HG03039 (cell line): ENCODE measurements around the gene SF1.

ENCODE experiments used
- ATAC-seq: cut with Tn5 transposase; IDR thresholded peaks from one replicate; pipeline ENCODE4 v1.9.1; 2021; ENCODE audit warnings: mild to moderate bottlenecking, moderate library complexity; ENCODE audit not compliant: unreplicated experiment

Gene SF1

GRCh38 chr11:64762674-64763525, 15.4 kb downstream of the SF1 start:
- ATAC-seq: no peak

DNA sequence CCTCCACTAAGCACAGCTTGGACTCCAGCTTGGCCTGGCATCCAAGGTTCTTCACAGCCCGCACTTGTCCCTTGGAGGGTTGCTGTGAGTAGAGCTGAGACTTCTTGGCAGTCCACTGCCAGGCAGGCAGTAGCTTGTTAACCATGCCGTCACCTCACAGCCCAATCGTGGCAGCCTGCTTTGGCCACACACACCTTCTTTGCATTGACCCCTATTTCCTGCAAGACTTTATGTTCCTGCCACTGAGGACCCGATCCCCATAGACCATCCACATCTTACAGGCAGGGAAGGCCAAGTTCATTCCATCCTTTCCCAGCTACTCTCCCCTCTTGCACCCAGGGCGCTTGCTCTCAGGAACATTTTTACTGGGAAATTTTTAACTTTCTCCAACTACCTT, 16.1 kb downstream of the SF1 start:
- ATAC-seq: no peak

DNA sequence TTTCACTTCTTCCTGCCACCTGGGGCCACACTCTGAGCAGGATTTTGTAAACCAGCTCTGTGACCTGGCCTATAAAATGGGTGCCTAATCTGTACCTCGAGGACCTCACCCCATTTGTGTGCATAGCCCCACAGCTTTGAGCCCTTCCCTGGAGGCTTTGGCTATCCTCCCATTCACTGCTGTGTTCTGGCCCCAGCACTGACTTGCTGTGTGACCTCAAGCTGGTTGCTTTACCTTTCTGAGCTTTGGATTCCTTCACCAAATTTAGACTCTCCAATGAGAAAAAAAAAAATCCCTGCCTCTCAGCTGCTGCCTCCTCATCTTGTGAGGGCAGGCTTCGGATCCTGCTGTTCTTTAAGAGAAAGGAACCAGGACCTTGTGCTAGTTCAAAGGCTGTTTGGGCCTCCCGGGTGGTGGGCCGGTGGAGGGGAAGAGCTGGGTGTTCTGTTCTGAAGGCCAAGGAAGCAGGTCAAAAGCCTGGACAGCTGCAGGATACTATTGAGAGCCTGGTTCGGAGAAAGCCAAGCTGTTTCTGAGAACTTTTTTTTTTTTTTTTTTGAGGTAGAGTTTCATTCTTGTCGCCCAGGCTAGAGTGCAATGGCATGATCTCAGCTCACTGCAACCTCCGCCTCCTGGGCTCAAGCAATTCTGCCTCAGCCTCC, 17.5 kb downstream of the SF1 start:
- no peak for ATAC-seq

DNA sequence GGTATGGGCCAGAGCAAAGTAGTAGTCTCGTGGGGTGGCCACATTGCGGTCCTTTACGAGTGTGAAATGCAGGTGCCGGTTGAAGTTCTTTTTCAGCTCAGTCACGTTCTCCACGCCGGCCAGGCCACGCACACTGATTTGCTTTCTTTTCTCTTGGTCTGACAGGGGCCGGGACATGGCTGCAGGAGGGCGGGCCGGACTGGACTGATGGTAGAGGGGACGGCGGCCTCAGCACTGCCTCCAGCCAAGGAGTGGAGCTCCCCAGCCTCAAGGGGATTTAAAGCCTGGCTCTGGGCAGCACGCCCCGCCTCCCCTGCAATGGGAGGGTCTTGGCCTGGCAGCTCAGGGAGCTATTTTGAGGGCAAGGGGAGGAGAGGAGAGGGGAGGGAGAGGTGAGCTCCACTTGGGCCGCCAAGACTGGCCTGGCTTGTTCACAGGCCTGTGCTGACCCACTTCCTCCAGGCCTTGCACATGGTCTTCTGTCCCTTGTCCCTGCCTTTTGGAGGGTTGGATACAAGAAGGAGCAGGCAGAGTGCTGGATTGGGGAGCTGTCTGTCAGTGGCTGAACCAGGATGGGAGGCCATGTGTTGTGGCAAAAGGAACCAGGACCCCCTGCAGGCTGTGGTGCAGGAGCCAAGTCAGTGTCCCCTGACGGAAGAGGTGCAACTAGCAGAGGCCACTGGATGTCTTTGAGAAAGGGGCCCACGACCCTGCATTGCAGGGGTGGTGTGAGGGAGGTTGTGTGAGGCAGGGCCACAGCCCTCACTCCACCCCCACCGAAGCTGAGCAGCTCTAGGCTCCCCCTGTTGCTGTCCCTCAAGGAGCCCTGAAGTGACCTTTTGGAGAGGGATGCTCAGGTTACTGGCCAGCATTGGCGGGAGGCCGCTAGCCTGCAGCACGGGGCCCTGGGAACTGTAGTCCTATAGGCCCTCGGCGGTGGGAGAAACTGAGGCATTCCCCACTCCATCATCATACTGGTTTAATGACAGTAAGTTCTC, 18.3 kb downstream of the SF1 start, which contains the start of gene PYGM:
Gene PYGM, minus strand, starts transcription at position 253 of the 998 bp plus-strand sequence. Its CDS starts 76 bp downstream, at position 177.
- ATAC-seq: no peak

DNA sequence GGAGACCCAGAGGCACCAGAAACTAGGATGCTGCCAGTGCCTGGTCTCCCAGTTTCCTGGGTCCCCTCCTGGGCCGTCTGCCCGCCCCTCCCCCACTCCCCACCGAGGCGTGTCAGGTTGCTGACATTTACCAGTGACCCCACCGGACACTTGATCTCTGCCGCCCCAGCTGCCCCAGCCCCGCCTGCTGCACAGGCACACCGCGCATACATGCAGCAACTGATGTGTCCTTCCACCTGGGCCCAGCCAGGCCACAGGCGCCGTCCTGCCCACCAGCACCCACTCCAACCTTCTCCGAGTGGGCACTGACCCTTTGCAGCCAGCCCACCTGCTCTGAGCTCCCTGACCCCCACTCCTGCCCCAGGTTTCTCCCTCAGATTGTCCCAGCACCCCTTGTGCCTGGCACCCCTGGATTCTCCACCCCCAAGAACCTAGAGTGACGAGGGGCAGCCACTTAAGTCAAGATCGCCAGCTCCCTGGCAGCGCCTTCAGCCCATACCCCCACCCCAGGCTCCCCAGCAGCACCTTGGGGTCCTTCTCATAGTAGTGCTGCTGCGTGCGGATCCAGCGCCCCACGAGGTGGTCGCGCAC, 19.1 kb downstream of the SF1 start:
- no peak for ATAC-seq

- no peak for ATAC-seq
Observed at GRCh38 chr11:64758330-64759079, 19.8 kb downstream of the SF1 start.

DNA sequence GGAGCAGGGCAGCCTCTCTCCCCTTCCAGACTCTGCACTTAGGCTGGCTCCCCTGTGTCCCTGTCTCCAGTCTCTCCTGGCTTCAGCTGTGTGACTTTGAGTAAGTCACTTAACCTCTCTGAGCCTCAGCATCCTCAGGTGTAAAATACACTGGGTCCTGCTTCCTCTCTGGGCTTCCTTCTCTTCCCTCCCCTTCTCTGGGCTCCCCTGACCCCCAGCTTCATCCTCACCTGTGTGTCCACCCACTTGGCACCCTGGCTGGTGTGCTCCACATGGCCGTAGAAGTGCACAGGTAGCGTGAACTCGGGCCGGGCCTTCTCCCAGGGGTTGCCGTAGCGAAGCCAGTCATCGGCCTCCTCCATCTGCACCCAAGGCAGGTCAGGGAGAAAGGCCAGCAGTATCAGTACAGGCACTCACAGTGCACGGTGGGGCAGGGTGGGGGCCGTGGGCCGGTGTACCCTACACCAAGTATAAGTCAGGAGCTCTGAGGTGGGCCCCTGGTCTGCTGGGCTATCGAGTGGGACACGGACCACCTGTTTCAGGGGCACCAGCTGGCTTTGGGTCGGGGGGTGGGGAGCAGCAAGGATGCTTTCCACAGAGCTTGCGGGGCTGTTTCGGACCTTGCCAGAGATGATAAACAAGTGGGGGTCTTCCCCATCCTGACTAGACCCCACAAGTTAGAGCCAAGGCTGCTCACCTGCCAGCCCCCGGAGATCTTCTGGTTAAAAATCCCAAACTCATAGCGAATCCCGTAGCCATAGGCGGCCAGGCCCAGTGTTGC, 20.6 kb downstream of the SF1 start:
- ATAC-seq: no peak

DNA sequence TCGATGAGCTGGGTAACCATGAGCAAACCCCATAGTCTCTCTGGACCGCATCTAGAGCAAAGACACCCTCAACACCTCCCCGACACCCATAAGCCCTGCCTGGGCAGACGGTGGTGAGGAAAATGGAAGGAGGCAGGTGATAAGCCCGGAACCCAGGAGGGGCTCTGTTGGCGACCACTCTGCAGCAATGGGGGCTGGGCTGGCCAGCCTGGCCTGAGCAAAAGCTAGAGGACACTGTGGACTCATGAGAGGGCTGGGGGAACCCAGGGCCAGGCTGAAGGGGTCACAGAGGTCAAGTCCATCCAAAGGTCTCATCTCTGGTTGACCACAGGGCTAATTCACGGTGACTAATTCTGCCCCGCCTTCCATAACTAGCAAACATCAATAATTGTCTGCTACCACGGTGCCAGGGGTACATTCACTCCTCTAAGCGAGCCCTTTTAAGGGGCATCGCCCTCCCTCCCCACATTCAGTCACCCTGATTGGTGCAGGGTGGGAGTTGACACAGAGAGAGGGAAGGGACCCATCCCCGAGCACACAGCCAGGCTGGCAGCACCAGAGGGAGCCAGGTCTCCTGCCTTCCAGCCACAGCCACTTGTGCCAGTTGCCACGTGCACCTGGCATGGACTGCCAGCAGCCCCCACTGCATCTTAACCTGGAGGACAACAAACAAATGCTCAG, 22.5 kb downstream of the SF1 start:
- no peak for ATAC-seq

DNA sequence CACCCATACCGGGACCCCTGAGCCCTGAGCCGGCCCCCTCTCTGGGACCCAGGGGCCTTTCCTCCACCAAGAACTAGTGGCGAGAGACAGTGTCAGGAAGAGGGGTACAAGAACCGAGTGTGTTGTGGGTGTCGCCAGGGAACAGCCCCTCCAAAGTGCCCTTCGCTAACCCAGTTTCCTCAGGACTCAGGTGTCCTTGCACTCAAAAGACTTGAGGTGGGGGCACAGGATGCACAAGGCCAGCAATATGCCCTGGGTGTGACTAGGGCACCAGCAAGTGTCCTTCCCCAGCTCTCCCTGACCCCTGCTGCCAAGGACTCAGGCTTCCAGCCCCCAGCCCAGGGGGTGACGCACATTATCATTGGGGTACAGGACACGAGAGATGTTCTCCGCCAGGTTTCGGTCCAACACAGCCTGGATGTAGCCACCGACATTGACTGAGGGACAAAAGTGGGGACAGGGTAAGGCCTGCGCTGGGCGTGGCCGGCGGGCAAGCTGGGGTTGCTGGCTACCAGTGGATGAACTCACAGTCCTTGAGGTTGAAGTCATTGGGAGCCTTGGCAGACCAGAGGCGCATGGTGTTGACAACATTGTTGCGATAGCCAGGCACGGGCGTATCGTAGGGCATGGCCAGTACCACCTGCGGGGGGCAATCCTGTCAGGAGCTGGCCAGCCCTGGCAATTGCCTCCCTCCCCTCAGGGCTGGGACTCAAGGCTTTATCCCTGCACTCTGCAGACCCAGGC, 23.3 kb downstream of the SF1 start:
- ATAC-seq: no peak

DNA sequence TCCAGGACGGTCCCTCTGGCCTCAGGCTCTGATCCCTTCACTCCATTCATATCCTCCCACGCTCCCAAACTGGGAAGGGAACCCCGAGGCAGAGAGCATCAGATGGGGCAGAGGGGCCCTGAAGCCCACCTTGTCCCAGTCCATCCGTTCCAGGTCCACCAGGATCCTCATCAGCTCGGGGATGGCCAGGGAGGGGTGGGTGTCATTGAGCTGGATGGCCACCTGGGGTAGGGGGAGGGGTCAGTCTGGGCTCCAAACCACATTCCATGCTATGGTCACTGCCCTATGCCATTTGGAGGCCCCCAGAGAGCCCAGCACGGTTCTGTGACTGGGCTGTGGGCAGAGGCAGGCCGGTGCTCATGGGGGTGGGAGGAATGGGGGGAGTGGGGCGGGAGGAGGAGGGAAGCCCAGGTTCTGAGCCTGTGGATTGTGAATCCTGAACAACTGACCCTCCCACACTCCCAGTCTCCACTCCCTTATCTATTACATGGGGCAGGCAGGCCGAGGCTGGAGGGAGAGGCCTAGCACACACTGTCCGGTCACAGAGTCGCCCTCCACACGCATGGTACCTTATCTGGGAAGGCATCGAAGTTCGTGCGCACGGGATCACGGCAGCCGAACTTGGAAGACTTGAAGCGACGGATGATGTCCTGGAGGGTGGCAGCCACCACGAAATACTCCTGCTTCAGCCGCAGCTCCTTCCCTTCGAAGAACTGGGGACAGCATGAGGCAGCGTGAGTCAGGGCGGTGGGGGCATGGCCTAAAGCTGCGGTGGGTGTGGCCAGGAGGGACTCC, 24.0 kb downstream of the SF1 start:
- no peak for ATAC-seq

GRCh38 chr11:64753380-64754123, 24.8 kb downstream of the SF1 start:
- ATAC-seq: no peak

DNA sequence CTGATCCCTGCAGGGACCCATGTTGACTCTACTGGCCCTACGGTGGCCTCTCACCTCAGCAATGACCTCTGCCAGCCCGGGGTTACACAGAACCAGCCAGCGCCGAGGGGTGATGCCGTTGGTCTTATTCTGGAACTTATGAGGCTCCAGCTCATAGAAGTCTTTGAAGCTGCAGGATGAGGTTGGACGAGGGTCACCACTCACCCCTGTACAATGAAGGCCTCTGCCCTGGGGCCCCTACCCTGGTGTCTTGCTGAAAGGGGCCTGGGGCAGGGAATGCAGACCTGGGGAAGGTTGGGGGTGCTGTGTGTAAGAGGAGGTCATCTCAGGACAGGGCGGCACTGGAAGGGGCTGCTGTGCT, 25.3 kb downstream of the SF1 start:
- no peak for ATAC-seq

GRCh38 chr11:64752175-64752970, 26.0 kb downstream of the SF1 start:
- no peak for ATAC-seq

DNA sequence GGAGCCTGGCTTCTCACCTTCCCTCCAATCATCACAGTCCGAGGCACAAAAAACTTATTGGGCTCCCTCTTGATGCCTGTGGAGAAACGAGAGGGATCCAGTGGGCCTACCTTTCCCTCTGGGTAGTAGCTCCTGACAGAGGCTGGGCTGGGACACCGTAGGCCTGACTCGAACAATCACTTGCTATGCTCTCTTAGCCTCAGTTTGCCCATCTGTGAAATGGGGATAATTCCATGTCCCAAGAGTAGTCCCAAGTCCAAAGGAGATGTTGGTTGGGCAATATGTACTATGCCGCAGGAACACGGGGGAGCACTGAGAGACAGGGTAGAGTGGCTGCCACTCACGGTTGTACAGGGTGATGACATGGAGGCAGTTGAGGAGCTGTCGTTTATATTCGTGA, 26.8 kb downstream of the SF1 start:
- no peak for ATAC-seq

DNA sequence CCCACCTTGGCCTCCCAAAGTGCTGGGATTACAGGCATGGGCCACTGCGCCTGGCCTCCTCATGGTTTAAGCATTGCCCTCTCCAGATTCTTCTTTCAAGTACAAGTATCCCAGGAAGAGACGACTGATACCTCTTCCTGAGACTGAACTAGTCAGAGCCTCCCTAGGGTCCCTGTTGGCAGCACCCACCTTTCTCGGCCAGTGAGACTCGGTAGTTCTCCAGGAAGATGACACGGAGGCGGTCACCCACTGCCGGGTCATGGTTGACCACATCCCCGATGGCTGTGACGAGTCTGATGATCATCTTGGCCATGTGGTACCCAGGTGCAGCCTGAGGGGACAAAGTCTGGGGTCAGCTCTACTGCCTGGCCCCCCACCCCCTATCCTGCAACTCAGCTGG, 27.2 kb downstream of the SF1 start:
- no peak for ATAC-seq
